Osteocyte (in vitro differentiated cells): ENCODE results near the gene TBXAS1. TPM values are rescaled to one million over a fixed set of nuclear protein-coding genes. Genes with fewer than 3 reads are reported as not detected.

Experiments used
- DNase-seq: peaks from one replicate; pipeline ENCODE4 v3.0.0; 2021; ENCODE audit warnings: mixed read lengths; ENCODE audit not compliant: unreplicated experiment; ENCODE audit errors: extremely low spot score
- H3K27ac Mint-ChIP-seq: one replicate; pipeline ENCODE4 v1.8.0; 2021; ENCODE audit warnings: mild to moderate bottlenecking, mixed read lengths; ENCODE audit not compliant: unreplicated experiment
- H3K27me3 Mint-ChIP-seq: one replicate; pipeline ENCODE4 v1.8.0; 2021; ENCODE audit warnings: mixed read lengths; ENCODE audit not compliant: unreplicated experiment
- H3K36me3 Mint-ChIP-seq: one replicate; pipeline ENCODE4 v1.8.0; 2021; ENCODE audit warnings: mixed read lengths; ENCODE audit not compliant: unreplicated experiment
- H3K4me1 Mint-ChIP-seq: one replicate; pipeline ENCODE4 v1.8.0; 2021; ENCODE audit warnings: mixed read lengths; ENCODE audit not compliant: unreplicated experiment
- H3K4me3 Mint-ChIP-seq: one replicate; pipeline ENCODE4 v1.8.0; 2021; ENCODE audit warnings: mild to moderate bottlenecking, moderate library complexity, mixed read lengths; ENCODE audit not compliant: unreplicated experiment
- H3K9me3 Mint-ChIP-seq: one replicate; pipeline ENCODE4 v1.8.0; 2021; ENCODE audit warnings: mixed read lengths; ENCODE audit not compliant: unreplicated experiment
- CTCF ChIP-seq: fragments of 200-600 bp; sonication (generic); IDR thresholded peaks from 2 replicates; pipeline ENCODE4 v1.5.0; 2021; ENCODE audit warnings: antibody characterized with exemption, mild to moderate bottlenecking, moderate library complexity
- long read RNA-seq: library from polyadenylated mRNA; unstranded; transcript quantifications from one replicate; pipeline ENCODE4 v2.0.0, GENCODE V29; 2021
- total RNA-seq: library from RNA; stranded (reverse); gene quantifications from 2 replicates; pipeline ENCODE4 v1.2.1, GENCODE V29; 2021

The TBXAS1 gene
- 2.9 and 3.5 TPM in 2 replicates for total RNA-seq
- long read RNA-seq, partial matches to known transcripts: 1 of 5 reads
- long read RNA-seq, other reads (novel, unspliced or antisense): 2 of 5 reads

- TF ChIP-seq CTCF: no peak
- Mint-ChIP-seq H3K27me3 (peaks cover 21% of the 10 kb centered on the region), H3K4me3 (no peak within 1 kb of the TSS), H3K9me3 (peaks cover 3% of the 10 kb centered on the region), H3K36me3 (no peaks in the 10 kb centered on the region), H3K4me1 (peaks cover 23% of the 10 kb centered on the region), H3K27ac (peak within 1 kb of the TSS; percentile 83)
- DNase-seq: no peak
These were observed at the start of gene TBXAS1 for GRCh38 chr7:139829025-139829774. TSS of gene TBXAS1 (plus strand) at chr7:139829264. CDS start at chr7:139829391, 127 bp downstream.

- Mint-ChIP-seq H3K27me3 (no peaks in the 10 kb centered on the region), H3K9me3 (no peaks in the 10 kb centered on the region), H3K36me3 (no peaks in the 10 kb centered on the region), H3K4me1 (peaks cover 7% of the 10 kb centered on the region), H3K27ac (no peak overlapping the region), H3K4me3 (no peak overlapping the region)
- TF ChIP-seq CTCF: no peak
- no peak for DNase-seq
These were observed 46.1 kb upstream of the TBXAS1 start for GRCh38 chr7:139782932-139783331.

- Mint-ChIP-seq H3K4me3 (no peak overlapping the region), H3K27me3 (no peaks in the 10 kb centered on the region), H3K4me1 (peaks cover 4% of the 10 kb centered on the region), H3K9me3 (no peaks in the 10 kb centered on the region), H3K27ac (no peak overlapping the region), H3K36me3 (no peaks in the 10 kb centered on the region)
- DNase-seq: no peak
- TF ChIP-seq CTCF: no peak
These were observed 45.2 kb upstream of the TBXAS1 start for GRCh38 chr7:139783647-139784385.

- H3K27me3 Mint-ChIP-seq: no peaks in the 10 kb centered on the region
- no peaks in the 10 kb centered on the region for H3K4me1 Mint-ChIP-seq
- no peak for DNase-seq
- no peaks in the 10 kb centered on the region for H3K9me3 Mint-ChIP-seq
- no peak overlapping the region for H3K27ac Mint-ChIP-seq
- no peak overlapping the region for H3K4me3 Mint-ChIP-seq
- no peaks in the 10 kb centered on the region for H3K36me3 Mint-ChIP-seq
- no peak for TF ChIP-seq CTCF
These were observed 44.4 kb upstream of the TBXAS1 start for GRCh38 chr7:139784648-139785047.

GRCh38 chr7:139791316-139791715, 37.7 kb upstream of the TBXAS1 start:
- no peaks in the 10 kb centered on the region for H3K27me3 Mint-ChIP-seq
- no peak overlapping the region for H3K4me3 Mint-ChIP-seq
- H3K4me1 Mint-ChIP-seq: no peaks in the 10 kb centered on the region
- TF ChIP-seq CTCF: no peak
- no peaks in the 10 kb centered on the region for H3K36me3 Mint-ChIP-seq
- no peak overlapping the region for H3K27ac Mint-ChIP-seq
- peaks cover 5% of the 10 kb centered on the region for H3K9me3 Mint-ChIP-seq
- no peak for DNase-seq
